GM23338 (cell line): ENCODE measurements around the gene LGALS7. TPM values are rescaled to one million over a fixed set of nuclear protein-coding genes. Genes with fewer than 3 reads are reported as not detected.
"Not testable (repeated sequence)": the region's sequence is repeated elsewhere in the genome, so short reads cannot be mapped to it uniquely, and the experiment has no call there.

Experiments
- ATAC-seq: fragments of 200-7000 bp; cut with Tn5 transposase; 3 replicates; pipeline ENCODE4 v1.9.1; 2020
- DNase-seq: peaks from one replicate; pipeline ENCODE4 v3.0.0-alpha.2; 2015; ENCODE audit warnings: low spot score
- H2AFZ ChIP-seq: fragments of 200-600 bp; sonication (generic); 2 replicates; pipeline ENCODE4 v1.8.0; 2016; ENCODE audit warnings: antibody characterized with exemption, mild to moderate bottlenecking, moderate library complexity
- H3F3A ChIP-seq: fragments of 200-600 bp; sonication (generic); replicated peaks from 2 replicates; pipeline ENCODE4 v1.8.0; 2017; ENCODE audit warnings: antibody characterized with exemption, mixed run types, low read depth
- H3K27ac ChIP-seq: fragments of 200-600 bp; sonication (generic); 2 replicates; pipeline ENCODE4 v1.6.1; 2016; ENCODE audit warnings: low read depth
- H3K27me3 ChIP-seq: fragments of 200-600 bp; sonication (generic); 2 replicates; pipeline ENCODE4 v1.8.0; 2016; ENCODE audit warnings: mild to moderate bottlenecking, mixed run types, moderate library complexity; ENCODE audit not compliant: insufficient read depth
- H3K36me3 ChIP-seq: fragments of 200-600 bp; sonication (generic); 2 replicates; pipeline ENCODE4 v1.8.0; 2016; ENCODE audit warnings: mild to moderate bottlenecking; ENCODE audit not compliant: insufficient read depth
- H3K4me1 ChIP-seq: fragments of 200-600 bp; sonication (generic); 2 replicates; pipeline ENCODE4 v1.8.0; 2016; ENCODE audit warnings: mild to moderate bottlenecking, moderate library complexity; ENCODE audit not compliant: insufficient read depth
- H3K4me2 ChIP-seq: fragments of 200-600 bp; sonication (generic); 2 replicates; pipeline ENCODE4 v1.7.1; 2017; ENCODE audit warnings: mixed run types
- H3K4me3 ChIP-seq: fragments of 200-600 bp; sonication (generic); 2 replicates; pipeline ENCODE4 v1.6.1; 2016; ENCODE audit warnings: mixed run types
- H3K79me2 ChIP-seq: fragments of 200-600 bp; sonication (generic); replicated peaks from 2 replicates; pipeline ENCODE4 v1.8.0; 2017; ENCODE audit warnings: mild to moderate bottlenecking; ENCODE audit not compliant: insufficient read depth
- H3K9me2 ChIP-seq: fragments of 200-600 bp; sonication (generic); 2 replicates; pipeline ENCODE4 v1.8.0; 2017; ENCODE audit not compliant: insufficient read depth
- H4K20me1 ChIP-seq: fragments of 200-600 bp; sonication (generic); replicated peaks from 2 replicates; pipeline ENCODE4 v1.8.0; 2017; ENCODE audit warnings: mild to moderate bottlenecking; ENCODE audit not compliant: insufficient read depth
- H3K27ac Mint-ChIP-seq: 2 replicates; pipeline ENCODE4 v1.8.0; 2020; ENCODE audit warnings: inconsistent platforms, mild to moderate bottlenecking, moderate library complexity, mixed read lengths
- H3K27me3 Mint-ChIP-seq: 3 replicates; pipeline ENCODE4 v1.8.0; 2022; ENCODE audit warnings: low read depth, mild to moderate bottlenecking, moderate library complexity, mixed read lengths, inconsistent platforms; ENCODE audit not compliant: insufficient read depth, poor library complexity
- H3K36me3 Mint-ChIP-seq: 3 replicates; pipeline ENCODE4 v1.8.0; 2021; ENCODE audit warnings: low read depth, mild to moderate bottlenecking, inconsistent platforms, moderate library complexity, mixed read lengths
- H3K4me1 Mint-ChIP-seq: 3 replicates; pipeline ENCODE4 v1.8.0; 2020; ENCODE audit warnings: mild to moderate bottlenecking, inconsistent platforms, mixed read lengths
- H3K4me3 Mint-ChIP-seq: 3 replicates; pipeline ENCODE4 v1.8.0; 2021; ENCODE audit warnings: moderate library complexity, mild to moderate bottlenecking, inconsistent platforms, mixed read lengths
- H3K9me3 Mint-ChIP-seq: 3 replicates; pipeline ENCODE4 v1.8.0; 2020; ENCODE audit warnings: moderate library complexity, mild to moderate bottlenecking, inconsistent platforms, mixed read lengths
- EZH2 ChIP-seq: fragments of 200-600 bp; sonication (generic); IDR thresholded peaks from one replicate; pipeline ENCODE4 v1.8.0; 2017; ENCODE audit warnings: antibody characterized with exemption, mild to moderate bottlenecking, low read depth; ENCODE audit not compliant: unreplicated experiment
- EZH2phosphoT487 ChIP-seq: fragments of 200-600 bp; sonication (generic); IDR thresholded peaks from one replicate; pipeline ENCODE4 v1.8.1; 2018; ENCODE audit warnings: antibody characterized with exemption; ENCODE audit not compliant: unreplicated experiment
- NANOG ChIP-seq: IDR thresholded peaks from 2 replicates; pipeline ENCODE4 v1.6.1; 2016; ENCODE audit warnings: antibody characterized with exemption, borderline replicate concordance
- POLR2AphosphoS5 ChIP-seq: IDR thresholded peaks from 2 replicates; pipeline ENCODE4 v1.6.1; 2016; ENCODE audit warnings: antibody characterized with exemption, low read depth
- STAT1 ChIP-seq: IDR thresholded peaks from one replicate; pipeline ENCODE4 v1.6.1; 2016; ENCODE audit warnings: antibody characterized with exemption; ENCODE audit not compliant: unreplicated experiment
- ZNF114 ChIP-seq: fragments of 250-450 bp; sonication (Bioruptor Pico); IDR thresholded peaks from 2 replicates; pipeline ENCODE4 v1.5.0; 2020; ENCODE audit warnings: mild to moderate bottlenecking, moderate library complexity
- polyA plus RNA-seq: library from polyadenylated mRNA; unstranded; fragments of >200 nt; fragmentation: Nextera tagmentation; extraction: Ambion mirVana; gene quantifications from 2 replicates; pipeline ENCODE4 v1.2.1, GENCODE V29; 2016
- total RNA-seq: library from RNA; depleted of rRNA; stranded (reverse); fragments of >200 nt; shearing (Covaris generic); gene quantifications from 2 replicates; pipeline ENCODE4 v1.2.3, GENCODE V29; 2014
- TF ChIP-seq, protein P1 (sequence below), 2 experiments: fragments of 200-600 bp in 1 of 2; sonication (generic) in 1 of 2; conservative IDR thresholded peaks; 2 replicates each; pipeline versions ENCODE4 v1.5.1 to v1.6.1; 2016 to 2017; ENCODE audit warnings: antibody characterized with exemption in 2 of 2, low read depth in 2 of 2, mild to moderate bottlenecking in 2 of 2, moderate library complexity in 1 of 2
- TF ChIP-seq, protein P2 (sequence below): IDR thresholded peaks from 2 replicates; pipeline ENCODE4 v1.6.1; 2016; ENCODE audit warnings: antibody characterized with exemption

LGALS7 gene
- total and polyA plus RNA-seq, 2 experiments from 2014 or later, result 1.6 TPM; not detected in 1

DNA sequence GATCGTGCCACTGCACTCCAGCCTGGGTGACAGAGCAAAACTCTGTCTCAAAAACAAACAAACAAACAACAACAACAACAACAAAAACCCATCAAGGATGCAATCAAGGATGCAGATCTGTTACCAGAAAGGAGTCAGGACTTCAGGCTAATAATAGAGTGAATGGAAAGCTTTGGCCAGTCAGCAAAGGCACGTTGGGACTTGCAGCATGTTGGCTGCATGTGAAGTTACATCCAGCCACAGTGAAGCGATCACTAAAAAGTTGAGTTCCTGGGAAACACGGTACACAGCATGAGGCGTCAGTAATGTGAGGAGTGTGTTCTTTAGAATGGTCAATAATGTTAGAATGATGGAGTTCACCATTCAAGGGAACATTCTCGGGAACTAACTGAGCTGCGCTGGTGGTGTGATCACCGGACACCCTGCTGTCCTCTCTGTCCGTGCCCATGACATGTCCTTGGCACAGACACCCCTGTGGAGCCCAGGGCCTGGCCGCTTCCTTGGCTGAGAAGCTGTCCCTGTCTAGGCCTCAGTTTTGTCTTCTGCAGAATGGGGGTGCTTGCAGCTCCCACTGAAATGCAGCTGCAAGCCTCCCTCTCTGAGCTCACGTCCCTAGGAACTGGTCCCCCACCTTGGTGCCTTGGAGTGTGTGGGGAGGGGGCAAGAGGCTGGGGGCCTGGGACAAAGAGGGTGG lies 13.4 kb upstream of the LGALS7 start:
- Mint-ChIP-seq H3K4me3 (no peak overlapping the region), H3K27ac (no peak overlapping the region), H3K4me1 (no peaks in the 10 kb centered on the region; the same call in 2 of the 3 replicates), H3K36me3 (no peaks in the 10 kb centered on the region), H3K9me3 (no peaks in the 10 kb centered on the region; the same call in 2 of the 3 replicates), H3K27me3 (peaks cover 6% of the 10 kb centered on the region)
- DNase-seq (no peak), ATAC-seq (no peak)
- Histone ChIP-seq H3K36me3 (no peaks in the 10 kb centered on the region), H3K79me2 (no peaks in the 10 kb centered on the region), H3K27me3 (0 out of 2 replicates have a peak, but pooled peaks cover 2% of the 10 kb centered on the region), H3K4me1 (no peaks in the 10 kb centered on the region), H3K27ac (no peak overlapping the region), H2AFZ (peak overlapping the region; percentile 84; the same call in 1 of the 2 replicates), H3K9me2 (no peaks in the 10 kb centered on the region), H4K20me1 (no peaks in the 10 kb centered on the region), H3K4me3 (no peak overlapping the region), H3F3A (no peaks in the 10 kb centered on the region), H3K4me2 (no peak overlapping the region)
- no peak for TF ChIP-seq ZNF114 (CRISPR knock-in tag)
- TF ChIP-seq, protein P1, sequence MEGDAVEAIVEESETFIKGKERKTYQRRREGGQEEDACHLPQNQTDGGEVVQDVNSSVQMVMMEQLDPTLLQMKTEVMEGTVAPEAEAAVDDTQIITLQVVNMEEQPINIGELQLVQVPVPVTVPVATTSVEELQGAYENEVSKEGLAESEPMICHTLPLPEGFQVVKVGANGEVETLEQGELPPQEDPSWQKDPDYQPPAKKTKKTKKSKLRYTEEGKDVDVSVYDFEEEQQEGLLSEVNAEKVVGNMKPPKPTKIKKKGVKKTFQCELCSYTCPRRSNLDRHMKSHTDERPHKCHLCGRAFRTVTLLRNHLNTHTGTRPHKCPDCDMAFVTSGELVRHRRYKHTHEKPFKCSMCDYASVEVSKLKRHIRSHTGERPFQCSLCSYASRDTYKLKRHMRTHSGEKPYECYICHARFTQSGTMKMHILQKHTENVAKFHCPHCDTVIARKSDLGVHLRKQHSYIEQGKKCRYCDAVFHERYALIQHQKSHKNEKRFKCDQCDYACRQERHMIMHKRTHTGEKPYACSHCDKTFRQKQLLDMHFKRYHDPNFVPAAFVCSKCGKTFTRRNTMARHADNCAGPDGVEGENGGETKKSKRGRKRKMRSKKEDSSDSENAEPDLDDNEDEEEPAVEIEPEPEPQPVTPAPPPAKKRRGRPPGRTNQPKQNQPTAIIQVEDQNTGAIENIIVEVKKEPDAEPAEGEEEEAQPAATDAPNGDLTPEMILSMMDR (conservative IDR thresholded peaks at IDR 0.05; ENCODE audit: low read depth in 2 of 2), result no peak
- TF ChIP-seq EZH2phosphoT487, result no peak
- no peak for TF ChIP-seq POLR2AphosphoS5
- TF ChIP-seq, protein P2, sequence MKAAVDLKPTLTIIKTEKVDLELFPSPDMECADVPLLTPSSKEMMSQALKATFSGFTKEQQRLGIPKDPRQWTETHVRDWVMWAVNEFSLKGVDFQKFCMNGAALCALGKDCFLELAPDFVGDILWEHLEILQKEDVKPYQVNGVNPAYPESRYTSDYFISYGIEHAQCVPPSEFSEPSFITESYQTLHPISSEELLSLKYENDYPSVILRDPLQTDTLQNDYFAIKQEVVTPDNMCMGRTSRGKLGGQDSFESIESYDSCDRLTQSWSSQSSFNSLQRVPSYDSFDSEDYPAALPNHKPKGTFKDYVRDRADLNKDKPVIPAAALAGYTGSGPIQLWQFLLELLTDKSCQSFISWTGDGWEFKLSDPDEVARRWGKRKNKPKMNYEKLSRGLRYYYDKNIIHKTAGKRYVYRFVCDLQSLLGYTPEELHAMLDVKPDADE, result no peak
- no peak for TF ChIP-seq NANOG

DNA sequence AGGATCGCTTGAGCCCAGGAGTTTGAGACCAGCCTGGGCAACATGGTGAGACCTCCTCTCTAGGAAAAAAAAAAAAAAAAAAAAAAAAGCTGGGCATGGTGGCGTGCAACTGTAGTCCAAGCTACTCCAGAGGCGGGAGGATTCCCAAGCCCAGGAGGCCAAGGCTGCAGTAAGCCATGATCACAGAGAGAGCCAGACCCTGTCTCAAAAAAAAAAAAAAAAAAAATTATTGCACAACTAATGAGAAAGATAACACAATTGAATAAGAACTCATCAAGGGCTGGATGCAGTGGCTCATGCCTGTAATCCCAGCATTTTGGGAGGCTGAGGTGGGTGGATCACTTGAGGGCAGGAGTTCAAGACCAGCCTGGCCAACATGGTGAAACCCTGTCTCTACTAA lies 12.7 kb upstream of the LGALS7 start:
- H3K4me1 Mint-ChIP-seq, H3K9me3 Mint-ChIP-seq, H4K20me1 ChIP-seq, H3K27me3 Mint-ChIP-seq, H3K4me1 ChIP-seq, H3K27ac Mint-ChIP-seq, H3K79me2 ChIP-seq, H3F3A ChIP-seq, H3K9me2 ChIP-seq, H3K4me3 Mint-ChIP-seq, H3K36me3 ChIP-seq, H3K27me3 ChIP-seq, ATAC-seq, H3K27ac ChIP-seq, DNase-seq, H3K4me3 ChIP-seq, H3K4me2 ChIP-seq, H3K36me3 Mint-ChIP-seq: not testable (repeated sequence)
- H2AFZ ChIP-seq, result peak overlapping the region; percentile 84; the same call in 1 of the 2 replicates

DNA sequence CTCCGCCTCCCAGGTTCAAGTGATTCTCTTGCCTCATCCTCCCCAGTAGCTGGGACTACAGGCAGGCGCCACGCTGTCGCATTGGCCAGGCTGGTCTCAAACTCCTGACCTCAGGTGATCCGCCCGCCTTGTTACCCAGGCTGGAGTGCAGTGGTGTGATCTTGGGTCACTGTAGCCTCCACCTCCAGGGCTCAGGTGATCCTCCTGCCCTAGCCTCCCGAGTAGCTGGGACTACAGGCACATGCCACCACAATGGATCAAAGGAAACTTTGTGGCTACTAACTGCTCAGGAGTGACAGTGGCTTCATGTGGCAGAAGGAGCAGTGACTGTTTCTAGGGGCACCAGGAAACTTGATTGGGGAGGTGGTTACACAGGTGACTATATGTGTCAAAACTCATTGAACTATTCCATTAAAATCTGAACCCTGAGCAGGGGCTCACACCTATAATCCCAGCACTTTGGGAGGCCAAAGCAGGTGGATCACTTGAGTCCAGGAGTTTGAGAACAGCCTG lies 11.9 kb upstream of the LGALS7 start:
- Histone ChIP-seq H4K20me1 (no peaks in the 10 kb centered on the region), H3K4me2 (no peak overlapping the region), H3K27ac (no peak overlapping the region), H3F3A (no peaks in the 10 kb centered on the region), H3K4me1 (no peaks in the 10 kb centered on the region), H3K79me2 (no peaks in the 10 kb centered on the region), H3K27me3 (0 out of 2 replicates have a peak, but pooled peaks cover 2% of the 10 kb centered on the region), H3K4me3 (no peak overlapping the region), H3K36me3 (no peaks in the 10 kb centered on the region), H3K9me2 (no peaks in the 10 kb centered on the region), H2AFZ (no peak overlapping the region)
- ATAC-seq (no peak), DNase-seq (no peak)
- H3K36me3 Mint-ChIP-seq, result no peaks in the 10 kb centered on the region
- H3K27ac Mint-ChIP-seq, result no peak overlapping the region
- peaks cover 6% of the 10 kb centered on the region for H3K27me3 Mint-ChIP-seq
- H3K4me1 Mint-ChIP-seq, result no peaks in the 10 kb centered on the region; the same call in 2 of the 3 replicates
- no peak overlapping the region for H3K4me3 Mint-ChIP-seq
- H3K9me3 Mint-ChIP-seq, result no peaks in the 10 kb centered on the region; the same call in 2 of the 3 replicates
- no peak for TF ChIP-seq EZH2
- no peak for TF ChIP-seq STAT1
